Lung (tissue), 12 donors: Measurements from ENCODE around the gene HLA-A. TPM values are rescaled to one million over a fixed set of nuclear protein-coding genes. Genes with fewer than 3 reads are reported as not detected.

Source experiments
- ATAC-seq: fragments of 200-7000 bp; cut with Tn5 transposase; one replicate; pipeline ENCODE4 v1.9.1; 2020; ENCODE audit warnings: moderate number of reproducible peaks; ENCODE audit not compliant: insufficient read depth, low FRiP score
- DNase-seq, 3 donors: peaks; one replicate each; pipeline ENCODE4 v3.0.0-alpha.2; 2013 to 2017
- H3K27ac ChIP-seq, 2 donors: one replicate each; pipeline ENCODE4 v1.5.1; 2013; ENCODE audit warnings: mild to moderate bottlenecking in 2 of 2, moderate library complexity in 2 of 2, control low read depth in 1 of 2, inconsistent platforms in 1 of 2, low read depth in 1 of 2, low read length in 1 of 2
- H3K27me3 ChIP-seq, 3 donors: one replicate each; pipeline ENCODE4 v1.5.1; 2013; ENCODE audit warnings: low read length in 2 of 3; ENCODE audit not compliant: control insufficient read depth in 3 of 3, insufficient read depth in 3 of 3
- H3K36me3 ChIP-seq, 4 donors: one replicate each; pipeline ENCODE4 v1.5.1; 2013; ENCODE audit warnings: low read length in 4 of 4, mild to moderate bottlenecking in 1 of 4, moderate library complexity in 1 of 4; ENCODE audit not compliant: control insufficient read depth in 4 of 4, insufficient read depth in 4 of 4
- H3K4me1 ChIP-seq, 5 donors: one replicate each; pipeline ENCODE4 v1.5.1; 2013; ENCODE audit warnings: low read length in 5 of 5, mild to moderate bottlenecking in 2 of 5, moderate library complexity in 1 of 5; ENCODE audit not compliant: control insufficient read depth in 5 of 5, insufficient read depth in 5 of 5
- H3K4me3 ChIP-seq: one replicate; pipeline ENCODE4 v1.5.1; 2013; ENCODE audit warnings: mild to moderate bottlenecking, control low read depth, moderate library complexity
- H3K9ac ChIP-seq, 2 donors: one replicate each; pipeline ENCODE4 v1.5.1; 2013; ENCODE audit warnings: low read length in 2 of 2, control low read depth in 1 of 2; ENCODE audit not compliant: insufficient read depth in 1 of 2
- H3K9me3 ChIP-seq, 4 donors: one replicate each; pipeline ENCODE4 v1.5.1; 2013; ENCODE audit warnings: low read length in 3 of 4, mild to moderate bottlenecking in 1 of 4, moderate library complexity in 1 of 4; ENCODE audit not compliant: control insufficient read depth in 4 of 4, insufficient read depth in 3 of 4
- WGBS, 2 donors: extraction: QIAGEN DNeasy Blood & Tissue Kit; methylation state at CpG; one replicate each; pipeline ENCODE4 v1.1.7; 2013; 5-methylcytosine and 5-hydroxymethylcytosine counted together
- polyA plus RNA-seq, 2 donors: library from polyadenylated mRNA; stranded (reverse); fragments of 200-250 nt; gene quantifications; one replicate each; pipeline ENCODE4 v1.2.1, GENCODE V29; 2013
- total RNA-seq, 2 donors: library from RNA; depleted of rRNA in 1 of 2; stranded (reverse); fragments of >200 nt in 1 of 2; gene quantifications; one replicate each; pipeline ENCODE4 v1.2.1, GENCODE V29; 2014 to 2021
- TF ChIP-seq, protein P1 (sequence below): IDR thresholded peaks from 2 replicates; pipeline ENCODE4 v1.5.1; 2012; ENCODE audit warnings: mild to moderate bottlenecking; ENCODE audit errors: control extremely low read depth, extremely low read depth
- donor health status: control.
- donor health status: control.
- donor health status: Bipolar disorder and iron deficiency.
- donor health status: healthy.
- donor health status: DM: yes; HTN: yes; CAD: no.

Gene HLA-A
- total and polyA plus RNA-seq, 4 donors: 320 to 3,222 (median 711) TPM

DNA sequence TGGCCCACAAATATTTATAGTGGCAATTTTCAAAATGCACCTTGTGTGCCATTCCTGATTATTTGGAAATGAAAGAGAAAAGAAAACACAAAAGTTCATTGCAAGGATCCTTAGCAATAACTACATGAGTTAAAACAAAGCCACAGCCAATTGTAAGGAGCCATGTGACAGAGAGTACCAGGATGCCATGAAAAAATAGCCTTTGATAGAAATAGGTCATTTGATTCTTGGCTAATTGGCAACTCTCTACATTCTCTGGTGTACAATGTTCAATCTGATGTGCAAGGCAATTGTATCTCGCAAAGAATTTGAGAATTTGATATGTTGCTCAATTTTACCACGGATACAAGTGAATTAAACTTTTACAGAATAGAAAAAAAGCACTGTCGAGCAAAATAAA is 9.6 kb downstream of the HLA-A start:
- 63 to 93% methylated on average over 3 of the region's 3 CpGs for WGBS, 2 donors
- H3K27me3 ChIP-seq: no peaks in the 10 kb centered on the region
- H3K36me3 ChIP-seq: peaks cover 0 to 7% (median 0%) of the 10 kb centered on the region in 4 donors
- ATAC-seq (no peak), DNase-seq (no peak)
- no peak overlapping the region for H3K27ac ChIP-seq
- no peaks in the 10 kb centered on the region for H3K9me3 ChIP-seq
- H3K4me3 ChIP-seq: no peak overlapping the region
- TF ChIP-seq, protein P1, sequence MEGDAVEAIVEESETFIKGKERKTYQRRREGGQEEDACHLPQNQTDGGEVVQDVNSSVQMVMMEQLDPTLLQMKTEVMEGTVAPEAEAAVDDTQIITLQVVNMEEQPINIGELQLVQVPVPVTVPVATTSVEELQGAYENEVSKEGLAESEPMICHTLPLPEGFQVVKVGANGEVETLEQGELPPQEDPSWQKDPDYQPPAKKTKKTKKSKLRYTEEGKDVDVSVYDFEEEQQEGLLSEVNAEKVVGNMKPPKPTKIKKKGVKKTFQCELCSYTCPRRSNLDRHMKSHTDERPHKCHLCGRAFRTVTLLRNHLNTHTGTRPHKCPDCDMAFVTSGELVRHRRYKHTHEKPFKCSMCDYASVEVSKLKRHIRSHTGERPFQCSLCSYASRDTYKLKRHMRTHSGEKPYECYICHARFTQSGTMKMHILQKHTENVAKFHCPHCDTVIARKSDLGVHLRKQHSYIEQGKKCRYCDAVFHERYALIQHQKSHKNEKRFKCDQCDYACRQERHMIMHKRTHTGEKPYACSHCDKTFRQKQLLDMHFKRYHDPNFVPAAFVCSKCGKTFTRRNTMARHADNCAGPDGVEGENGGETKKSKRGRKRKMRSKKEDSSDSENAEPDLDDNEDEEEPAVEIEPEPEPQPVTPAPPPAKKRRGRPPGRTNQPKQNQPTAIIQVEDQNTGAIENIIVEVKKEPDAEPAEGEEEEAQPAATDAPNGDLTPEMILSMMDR: no peak
- peaks cover 0 to 2% (median 0%) of the 10 kb centered on the region in 5 donors for H3K4me1 ChIP-seq
- H3K9ac ChIP-seq: no peak overlapping the region

DNA sequence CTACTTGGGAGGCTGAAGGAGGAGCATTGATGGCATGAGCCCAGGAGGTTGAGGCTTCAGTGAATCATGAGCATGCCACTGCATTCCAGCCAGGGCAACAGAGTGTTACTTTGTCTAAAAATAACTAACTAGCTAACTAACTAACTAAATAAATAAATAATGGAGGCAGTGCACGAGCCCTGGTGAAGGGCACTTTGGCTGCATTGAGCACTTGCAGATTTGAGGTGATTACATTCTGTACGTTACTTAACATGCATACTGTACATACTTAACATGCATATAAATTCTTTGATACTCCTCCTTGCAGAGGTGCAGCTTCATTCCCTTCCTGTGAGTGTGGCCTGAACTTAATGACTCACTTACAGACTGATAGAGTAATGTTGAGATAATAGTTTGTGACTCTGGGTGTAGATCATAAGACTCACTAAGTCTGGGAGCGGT is 10.7 kb downstream of the HLA-A start:
- Histone ChIP-seq H3K4me1 (peaks cover 0 to 2% (median 0%) of the 10 kb centered on the region in 5 donors), H3K9ac (no peak overlapping the region), H3K36me3 (peaks cover 0 to 7% (median 0%) of the 10 kb centered on the region in 4 donors), H3K27me3 (no peaks in the 10 kb centered on the region), H3K9me3 (no peaks in the 10 kb centered on the region), H3K4me3 (no peak overlapping the region), H3K27ac (no peak overlapping the region)
- no peak for ATAC-seq
- DNase-seq: no peak
- 78 to 91% methylated on average over 3 of the region's 3 CpGs for WGBS, 2 donors
- TF ChIP-seq, protein P1: no peak

DNA sequence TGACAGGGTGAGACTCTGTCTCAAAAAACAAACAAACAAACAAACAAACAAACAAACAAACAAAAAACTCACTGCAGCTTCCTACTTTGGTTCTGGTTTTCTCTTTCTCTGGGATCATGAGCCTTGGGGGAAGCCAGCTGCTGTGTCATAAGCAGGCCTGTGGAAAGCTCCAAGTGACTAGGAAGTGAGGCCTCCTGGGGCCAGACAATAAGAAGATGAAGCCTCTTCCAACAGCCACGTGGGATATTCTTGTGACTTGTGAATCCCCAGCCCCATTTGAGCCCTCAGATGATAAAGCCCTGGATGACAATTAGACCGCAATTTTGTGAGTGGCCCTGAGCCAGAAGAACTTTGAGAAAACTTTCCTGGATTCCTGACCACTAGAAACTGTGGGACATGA is 11.4 kb downstream of the HLA-A start:
- H3K27me3 ChIP-seq: no peaks in the 10 kb centered on the region
- no peak overlapping the region for H3K9ac ChIP-seq
- WGBS, 2 donors: 24 to 69% methylated on average over 2 of the region's 2 CpGs
- ATAC-seq: no peak
- peak overlapping the region in 1 of 2 donors; percentile 66 for H3K27ac ChIP-seq
- H3K4me1 ChIP-seq: peaks cover 0 to 2% (median 0%) of the 10 kb centered on the region in 5 donors
- no peak for DNase-seq
- peaks cover 0 to 1% (median 0%) of the 10 kb centered on the region in 4 donors for H3K36me3 ChIP-seq
- no peaks in the 10 kb centered on the region for H3K9me3 ChIP-seq
- TF ChIP-seq, protein P1: no peak
- no peak overlapping the region for H3K4me3 ChIP-seq

DNA sequence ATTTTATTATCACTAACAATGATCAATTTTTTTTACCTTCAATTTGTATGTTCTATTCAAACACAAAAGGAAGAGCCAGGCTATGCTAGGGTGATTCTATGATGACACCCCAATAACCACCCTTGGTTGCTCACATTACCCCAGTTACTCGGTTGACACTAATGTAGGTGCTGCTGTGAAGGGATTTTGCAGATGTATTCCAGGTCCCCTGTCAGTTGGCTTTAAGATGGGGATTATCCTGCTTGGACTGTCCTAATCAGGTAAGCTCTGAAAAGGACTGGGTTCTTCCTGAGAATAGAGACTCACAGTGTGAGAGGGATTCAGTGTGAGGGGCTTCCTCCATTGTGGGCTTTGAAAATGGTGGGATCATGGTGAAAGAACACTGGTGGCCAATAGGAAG is 11.9 kb downstream of the HLA-A start:
- Histone ChIP-seq H3K27ac (no peak overlapping the region), H3K9ac (no peak overlapping the region), H3K27me3 (no peaks in the 10 kb centered on the region), H3K36me3 (no peaks in the 10 kb centered on the region), H3K9me3 (no peaks in the 10 kb centered on the region), H3K4me3 (no peak overlapping the region), H3K4me1 (peaks cover 0 to 2% (median 0%) of the 10 kb centered on the region in 5 donors)
- DNase-seq (no peak), ATAC-seq (no peak)
- TF ChIP-seq, protein P1: no peak
- 0 to 86% methylated on average over 1 of the region's 1 CpG for WGBS, 2 donors
